Activated naive CD4-positive, alpha-beta T cell treated with anti-CD3 and anti-CD28 coated beads, Interleukin-2, amount 10 ng/mL, durations not matched to agents 5 hours and 36 hours (primary cell): ENCODE data around the gene WNK1. TPM values are rescaled to one million over a fixed set of nuclear protein-coding genes. Genes with fewer than 3 reads are reported as not detected.

ENCODE experiments used
- total RNA-seq, 2 experiments: library from RNA; stranded (reverse); gene quantifications; one replicate each; pipeline ENCODE4 v1.2.3, GENCODE V29; 2021

WNK1 gene
- 100 to 1,000 TPM; 128 to 141 TPM for total RNA-seq

GRCh38 chr12:751999-752694 is at the start of gene WNK1:
TSS of gene WNK1 (plus strand) at chr12:752579. CDS start at chr12:753566, 987 bp downstream.

GRCh38 chr12:949453-950191 is 197.2 kb downstream of the WNK1 start, which contains the start of gene RAD52:
TSS of gene RAD52 (minus strand) at chr12:949694. CDS start at chr12:933058, 16,636 bp downstream.

Other genes starting within 250 kb of the WNK1 start
- 1 to 10 TPM; 3.5 to 3.9 TPM for gene NINJ2, start 89.1 kb upstream of the WNK1 start, total RNA-seq
- gene RAD52, start 197.1 kb downstream of the WNK1 start, total RNA-seq, result 10 to 100 TPM; 18.5 to 21.7 TPM
- gene ERC1, start 238.6 kb downstream of the WNK1 start, total RNA-seq, result 10 to 100 TPM; 40.8 to 40.9 TPM